Adrenal gland (tissue), 12 donors: Measurements from ENCODE around the gene SOST. TPM values are rescaled to one million over a fixed set of nuclear protein-coding genes. Genes with fewer than 3 reads are reported as not detected.

Experiments
- DNase-seq, 7 donors: peaks; one replicate each; pipeline ENCODE4 v3.0.0-alpha.2; 2019 to 2020
- H3K27ac ChIP-seq, 5 donors: fragments of 200-600 bp; sonication (generic) in 4 of 5; 1 replicate in 3 of 5; 2 replicates in 2 of 5; pipeline versions ENCODE4 v1.5.1 to v1.8.0; 2016 to 2020; ENCODE audit warnings: mild to moderate bottlenecking in 1 of 5
- H3K27me3 ChIP-seq: fragments of 200-600 bp; 2 replicates; pipeline ENCODE4 v1.8.0; 2021
- H3K36me3 ChIP-seq, 2 donors: fragments of 200-600 bp; replicated peaks in 1 of 2; 1 replicate in 1 of 2; 2 replicates in 1 of 2; pipeline versions ENCODE4 v1.5.1 to v1.8.0; 2018 to 2022
- H3K4me1 ChIP-seq, 2 donors: fragments of 200-600 bp; replicated peaks in 1 of 2; 1 replicate in 1 of 2; 2 replicates in 1 of 2; pipeline versions ENCODE4 v1.5.1 to v1.8.0; 2018 to 2021
- H3K4me3 ChIP-seq, 4 donors: fragments of 200-600 bp; sonication (generic) in 3 of 4; one replicate each; pipeline ENCODE4 v1.5.1; 2016 to 2018
- H3K9me3 ChIP-seq, 3 donors: fragments of 200-600 bp; sonication (generic) in 1 of 3; replicated peaks in 1 of 3; 1 replicate in 2 of 3; 2 replicates in 1 of 3; pipeline versions ENCODE4 v1.5.1 to v1.8.0; 2016 to 2021
- POLR2A ChIP-seq, 2 donors: fragments of 450-650 bp; IDR thresholded peaks; one replicate each; pipeline ENCODE4 v1.6.1; 2017; ENCODE audit warnings: antibody characterized with exemption in 2 of 2, mild to moderate bottlenecking in 2 of 2, moderate library complexity in 1 of 2
- WGBS, 4 donors: extraction: QIAGEN DNeasy Blood & Tissue Kit in 2 of 4; methylation state at CpG; one replicate each; pipeline versions ENCODE4 v1.1.5 to v1.1.7; 2013 to 2017; 5-methylcytosine and 5-hydroxymethylcytosine counted together
- intact Hi-C, 2 donors: fragments of 100-400 bp; cut with DNase I; formaldehyde crosslinking; loops; one replicate each; pipeline versions ENCODE4 v1.14.1 to v1.15.0; 2022 to 2023
- polyA plus RNA-seq, 3 donors: library from polyadenylated mRNA; stranded (reverse); fragments of 200-250 nt in 2 of 3; fragments of 350-450 nt in 1 of 3; fragmentation: Illumina TruSeq in 1 of 3; extraction: RNeasy Lipid Tissue Mini Kit (QIAGEN cat#74804) in 1 of 3; gene quantifications; one replicate each; pipeline ENCODE4 v1.2.3, GENCODE V29; 2013 to 2014
- total RNA-seq, 9 donors: library from RNA; depleted of rRNA in 4 of 9; stranded (reverse); fragments of >200 nt in 4 of 9; fragments of 120-200 nt in 1 of 9; fragmentation: NEBNext Ultra II Directional in 1 of 9; extraction: Animal tissue kit (Norgen Biotek cat#: 25700) in 1 of 9; gene quantifications; one replicate each; pipeline versions ENCODE4 v1.1.0 to v1.2.4, GENCODE V29; 2013 to 2023
- TF ChIP-seq, protein P1 (sequence below), 6 experiments: fragments of 450-650 bp in 4 of 6; fragments of 200-600 bp in 2 of 6; sonication (generic) in 1 of 6; IDR thresholded peaks; 1 replicate in 5 of 6; 2 replicates in 1 of 6; pipeline versions ENCODE4 v1.5.1 to v1.8.0; 2016 to 2021; ENCODE audit warnings: antibody characterized with exemption in 6 of 6, mild to moderate bottlenecking in 2 of 6, moderate library complexity in 1 of 6
- donor health status: healthy with polysubstance abuse.
- donor health status: Bipolar disorder and iron deficiency.
- donor health status: DM: yes; HTN: yes; CAD: no.
- donor health status: DM: no; HTN: no; CAD: no.
- donor health status: DM: no; HTN: no; CAD: no.
- donor health status: DM: yes; HTN: yes; CAD: no.

Gene SOST
- total and polyA plus RNA-seq, 12 donors, result not detected

DNA sequence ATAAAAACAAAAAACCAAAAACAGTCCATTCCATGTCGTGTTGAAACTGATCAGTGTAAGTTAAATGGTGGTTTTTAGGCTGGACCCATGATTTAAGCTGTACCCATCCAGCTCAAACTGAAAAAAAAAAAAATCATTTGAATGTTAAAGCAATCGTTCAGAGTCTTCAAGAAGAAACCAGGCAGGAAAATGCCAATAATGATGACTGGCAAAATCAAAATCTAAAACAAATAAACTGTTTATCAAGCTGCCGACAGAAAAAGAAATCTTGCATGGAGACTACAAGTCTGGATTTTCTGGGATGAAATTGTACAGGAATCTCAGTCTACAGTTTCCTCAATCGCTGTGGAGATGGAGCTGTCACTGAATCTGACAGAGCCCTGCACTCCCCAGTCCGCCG is 40.7 kb downstream of the SOST start:
- Histone ChIP-seq H3K4me3 (no peak overlapping the region), H3K4me1 (peaks cover 5 to 15% of the 10 kb centered on the region in 2 donors), H3K36me3 (no peaks in the 10 kb centered on the region), H3K27me3 (no peaks in the 10 kb centered on the region), H3K27ac (no peak overlapping the region), H3K9me3 (no peaks in the 10 kb centered on the region)
- whole genome bisulfite sequencing, 4 donors, result 72 to 78% (median 75%) methylated on average over 6 of the region's 6 CpGs
- TF ChIP-seq POLR2A (IDR thresholded peaks at IDR 0.05), result no peak
- TF ChIP-seq, protein P1, sequence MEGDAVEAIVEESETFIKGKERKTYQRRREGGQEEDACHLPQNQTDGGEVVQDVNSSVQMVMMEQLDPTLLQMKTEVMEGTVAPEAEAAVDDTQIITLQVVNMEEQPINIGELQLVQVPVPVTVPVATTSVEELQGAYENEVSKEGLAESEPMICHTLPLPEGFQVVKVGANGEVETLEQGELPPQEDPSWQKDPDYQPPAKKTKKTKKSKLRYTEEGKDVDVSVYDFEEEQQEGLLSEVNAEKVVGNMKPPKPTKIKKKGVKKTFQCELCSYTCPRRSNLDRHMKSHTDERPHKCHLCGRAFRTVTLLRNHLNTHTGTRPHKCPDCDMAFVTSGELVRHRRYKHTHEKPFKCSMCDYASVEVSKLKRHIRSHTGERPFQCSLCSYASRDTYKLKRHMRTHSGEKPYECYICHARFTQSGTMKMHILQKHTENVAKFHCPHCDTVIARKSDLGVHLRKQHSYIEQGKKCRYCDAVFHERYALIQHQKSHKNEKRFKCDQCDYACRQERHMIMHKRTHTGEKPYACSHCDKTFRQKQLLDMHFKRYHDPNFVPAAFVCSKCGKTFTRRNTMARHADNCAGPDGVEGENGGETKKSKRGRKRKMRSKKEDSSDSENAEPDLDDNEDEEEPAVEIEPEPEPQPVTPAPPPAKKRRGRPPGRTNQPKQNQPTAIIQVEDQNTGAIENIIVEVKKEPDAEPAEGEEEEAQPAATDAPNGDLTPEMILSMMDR (IDR thresholded peaks at IDR 0.05), result no peak
- no peak for DNase-seq
- intact Hi-C loops, result no loop called here

GRCh38 chr17:43714465-43715149 is 44.0 kb downstream of the SOST start:
- TF ChIP-seq, protein P1 (IDR thresholded peaks at IDR 0.05), result no peak
- TF ChIP-seq POLR2A (IDR thresholded peaks at IDR 0.05), result no peak
- Histone ChIP-seq H3K9me3 (no peaks in the 10 kb centered on the region), H3K27ac (no peak overlapping the region), H3K27me3 (no peaks in the 10 kb centered on the region), H3K36me3 (no peaks in the 10 kb centered on the region), H3K4me1 (peaks cover 0 to 15% of the 10 kb centered on the region in 2 donors), H3K4me3 (no peak overlapping the region)
- intact Hi-C loops, result no loop called here
- no peak for DNase-seq
- 64 to 77% (median 71%) methylated on average over 4 of the region's 4 CpGs for WGBS, 4 donors

- 1 to 5% (median 2%) methylated on average over 19 to 53 of the region's 53 CpGs for WGBS, 4 donors
- peak in 2 of 7 donors; percentile 19 to 44 for DNase-seq
These were observed 45.0 kb downstream of the SOST start for GRCh38 chr17:43713494-43714162.

DNA sequence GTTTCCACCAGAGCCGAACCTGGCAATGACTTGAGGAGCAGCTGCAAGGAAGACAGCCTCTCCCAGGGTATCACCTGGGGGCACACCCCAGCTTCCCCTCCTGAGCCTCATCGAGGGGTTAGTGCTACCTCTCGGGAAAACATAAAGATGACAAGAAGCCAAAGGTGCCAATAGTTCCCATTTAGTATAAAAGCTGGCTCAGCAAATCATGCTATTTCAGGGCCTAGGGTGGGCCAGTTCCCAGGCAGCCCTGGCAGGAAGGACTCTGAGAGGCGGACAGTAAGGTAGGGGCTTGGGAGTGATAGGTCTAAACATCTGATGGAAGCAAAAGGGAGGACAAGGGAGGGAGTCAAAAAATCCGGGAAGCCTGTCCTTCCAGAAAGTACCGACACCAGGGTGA is 46.2 kb downstream of the SOST start:
- WGBS, 4 donors, result 65 to 71% (median 68%) methylated on average over 6 of the region's 6 CpGs
- no peak for TF ChIP-seq POLR2A (IDR thresholded peaks at IDR 0.05)
- TF ChIP-seq, protein P1 (IDR thresholded peaks at IDR 0.05), result no peak
- Histone ChIP-seq H3K4me3 (no peak overlapping the region), H3K27me3 (no peaks in the 10 kb centered on the region), H3K27ac (no peak overlapping the region), H3K9me3 (no peaks in the 10 kb centered on the region), H3K36me3 (no peaks in the 10 kb centered on the region), H3K4me1 (peaks cover 0 to 15% of the 10 kb centered on the region in 2 donors)
- no peak for DNase-seq
- intact Hi-C loops, result no loop called here

More at GRCh38 chr17:43713494-43714162, 45.0 kb downstream of the SOST start:
- intact Hi-C loops, result no loop called here
- no peaks in the 10 kb centered on the region for H3K9me3 ChIP-seq
- peak overlapping the region in 2 of 5 donors; percentile 59 for H3K27ac ChIP-seq
- H3K4me1 ChIP-seq, result peaks cover 0 to 15% of the 10 kb centered on the region in 2 donors
- peak overlapping the region in 1 of 4 donors; percentile 54 for H3K4me3 ChIP-seq
- TF ChIP-seq, protein P1 (IDR thresholded peaks at IDR 0.05), result no peak
- no peak for TF ChIP-seq POLR2A (IDR thresholded peaks at IDR 0.05)
- no peaks in the 10 kb centered on the region for H3K36me3 ChIP-seq
- no peaks in the 10 kb centered on the region for H3K27me3 ChIP-seq
